Measurements from ENCODE around the gene TMEM151A.

Gene TMEM151A

DNA sequence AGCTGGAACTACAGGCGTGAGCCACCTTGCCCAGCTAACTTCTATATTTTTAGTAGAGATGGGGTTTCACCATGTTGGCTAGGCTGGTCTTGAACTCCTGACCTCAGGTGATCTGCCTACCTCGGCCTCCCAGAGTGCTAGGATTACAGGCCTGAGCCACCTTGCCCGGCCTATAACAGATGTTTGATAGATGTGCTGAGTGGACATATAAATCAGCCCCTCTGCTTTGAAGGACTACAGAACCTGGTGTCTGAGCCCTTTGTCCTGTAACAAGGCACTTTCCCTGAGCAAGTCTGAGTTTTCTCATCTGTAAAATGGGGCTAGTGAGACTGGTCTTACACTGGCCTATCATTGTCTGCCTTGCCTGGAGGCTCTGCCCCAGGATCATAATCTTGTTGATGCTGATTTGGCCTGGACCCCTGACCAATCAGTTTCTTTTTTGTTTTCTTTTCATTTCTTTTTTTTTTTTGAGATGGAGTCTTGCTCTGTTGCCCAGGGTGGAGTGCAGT lies 37.5 kb downstream of the TMEM151A start:
- no peaks in the 10 kb centered on the region for H3K27me3 ChIP-seq (ENCODE audit: insufficient read depth, low read length, poor library complexity, severe bottlenecking)
- no peak overlapping the region for H3K4me2 ChIP-seq (ENCODE audit: low read depth, low read length, poor library complexity, severe bottlenecking)
- TF ChIP-seq CTCF (conservative IDR thresholded peaks at IDR 0.05; ENCODE audit: low read length) = no peak
- TF ChIP-seq EZH2phosphoT487 (IDR thresholded peaks at IDR 0.05; ENCODE audit: borderline replicate concordance) = no peak
- H4K20me1 ChIP-seq (ENCODE audit: insufficient read depth, low read length, poor library complexity, severe bottlenecking) = no peaks in the 10 kb centered on the region
- no peaks in the 10 kb centered on the region for H3K79me2 ChIP-seq (ENCODE audit: insufficient read depth, low read length)
- H3K4me1 ChIP-seq (ENCODE audit: insufficient read depth, low read length, poor library complexity, severe bottlenecking) = peaks cover 31% of the 10 kb centered on the region
- H3K36me3 ChIP-seq (ENCODE audit: insufficient read depth, low read length) = no peaks in the 10 kb centered on the region
- no peaks in the 10 kb centered on the region for H3K9me3 ChIP-seq (ENCODE audit: insufficient read depth, low read depth, low read length)
- no peak overlapping the region for H3K4me3 ChIP-seq (ENCODE audit: low read length, poor library complexity, severe bottlenecking)
- no peaks in the 10 kb centered on the region for H3F3A ChIP-seq (ENCODE audit: low read depth)
- no peak overlapping the region for H2AFZ ChIP-seq (ENCODE audit: low read length)
- no peak overlapping the region for H3K9ac ChIP-seq (ENCODE audit: low read depth, low read length, poor library complexity, severe bottlenecking)
- H3K9me2 ChIP-seq (replicated peaks; ENCODE audit: low read depth, low read length) = no peaks in the 10 kb centered on the region

GRCh38 chr11:66330931-66331330 lies 39.2 kb downstream of the TMEM151A start:
- H3K4me3 ChIP-seq (ENCODE audit: low read length, poor library complexity, severe bottlenecking) = no peak overlapping the region
- no peak overlapping the region for H3K9ac ChIP-seq (ENCODE audit: low read depth, low read length, poor library complexity, severe bottlenecking)
- H3K4me1 ChIP-seq (ENCODE audit: insufficient read depth, low read length, poor library complexity, severe bottlenecking) = peaks cover 20% of the 10 kb centered on the region
- H3F3A ChIP-seq (ENCODE audit: low read depth) = no peaks in the 10 kb centered on the region
- no peak overlapping the region for H3K4me2 ChIP-seq (ENCODE audit: low read depth, low read length, poor library complexity, severe bottlenecking)
- H3K9me3 ChIP-seq (ENCODE audit: insufficient read depth, low read depth, low read length) = no peaks in the 10 kb centered on the region
- no peaks in the 10 kb centered on the region for H3K27me3 ChIP-seq (ENCODE audit: insufficient read depth, low read length, poor library complexity, severe bottlenecking)
- no peaks in the 10 kb centered on the region for H3K36me3 ChIP-seq (ENCODE audit: insufficient read depth, low read length)
- no peaks in the 10 kb centered on the region for H3K9me2 ChIP-seq (replicated peaks; ENCODE audit: low read depth, low read length)
- H4K20me1 ChIP-seq (ENCODE audit: insufficient read depth, low read length, poor library complexity, severe bottlenecking) = no peaks in the 10 kb centered on the region
- no peaks in the 10 kb centered on the region for H3K79me2 ChIP-seq (ENCODE audit: insufficient read depth, low read length)
- TF ChIP-seq EZH2phosphoT487 (IDR thresholded peaks at IDR 0.05; ENCODE audit: borderline replicate concordance) (no peak), CTCF (conservative IDR thresholded peaks at IDR 0.05; ENCODE audit: low read length) (no peak)
- H2AFZ ChIP-seq (ENCODE audit: low read length) = no peak overlapping the region

DNA sequence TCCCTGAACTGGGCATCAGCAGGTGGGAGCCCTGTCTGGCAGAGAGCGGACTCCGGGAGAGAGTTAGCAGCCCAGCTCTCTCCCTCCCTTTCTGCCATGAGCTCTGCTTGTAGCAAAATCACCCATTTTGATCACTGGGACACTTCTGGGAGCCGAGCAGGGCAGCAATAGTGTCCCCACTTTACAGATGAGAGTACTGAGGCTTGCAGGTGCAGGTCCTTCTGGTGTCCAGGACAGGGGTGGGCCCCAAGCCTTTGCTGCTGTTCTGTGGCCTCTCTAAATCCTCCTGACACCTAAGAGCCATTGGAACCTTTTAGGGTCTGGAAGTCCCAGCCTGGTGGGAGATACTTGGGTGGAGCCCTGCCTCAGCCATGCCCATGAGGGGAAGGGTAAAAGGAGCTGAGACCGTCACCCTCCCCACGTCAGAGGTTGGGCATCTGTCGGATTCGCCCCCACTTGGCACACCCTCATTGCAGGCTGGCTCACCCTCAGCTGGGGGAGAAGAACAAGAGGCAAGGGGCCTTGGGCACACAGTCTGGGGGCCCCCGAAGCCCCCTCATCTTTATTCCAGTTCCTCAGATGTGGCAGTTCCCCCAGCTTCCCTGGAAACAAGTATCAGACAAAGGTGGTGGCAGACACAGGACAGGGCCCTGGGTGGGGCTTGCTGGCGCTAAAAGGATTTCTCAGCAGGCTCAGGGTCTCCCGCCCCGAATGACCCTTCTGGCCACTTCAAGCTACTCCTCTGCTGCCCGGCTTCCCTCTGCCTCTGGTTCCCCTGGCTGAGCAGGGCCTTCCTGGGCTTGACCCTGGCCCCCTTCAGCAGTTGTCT lies 40.1 kb downstream of the TMEM151A start:
- no peak overlapping the region for H3K9ac ChIP-seq (ENCODE audit: low read depth, low read length, poor library complexity, severe bottlenecking)
- no peak overlapping the region for H3K4me2 ChIP-seq (ENCODE audit: low read depth, low read length, poor library complexity, severe bottlenecking)
- H3K79me2 ChIP-seq (ENCODE audit: insufficient read depth, low read length) = no peaks in the 10 kb centered on the region
- H3F3A ChIP-seq (ENCODE audit: low read depth) = no peaks in the 10 kb centered on the region
- peaks cover 19% of the 10 kb centered on the region for H3K4me1 ChIP-seq (ENCODE audit: insufficient read depth, low read length, poor library complexity, severe bottlenecking)
- peaks cover under 1% of the 10 kb centered on the region; the same call in 1 of the 2 replicates for H3K36me3 ChIP-seq (ENCODE audit: insufficient read depth, low read length)
- H3K9me2 ChIP-seq (replicated peaks; ENCODE audit: low read depth, low read length) = no peaks in the 10 kb centered on the region
- no peak overlapping the region for H3K4me3 ChIP-seq (ENCODE audit: low read length, poor library complexity, severe bottlenecking)
- H3K27me3 ChIP-seq (ENCODE audit: insufficient read depth, low read length, poor library complexity, severe bottlenecking) = no peaks in the 10 kb centered on the region
- no peak for TF ChIP-seq EZH2phosphoT487 (IDR thresholded peaks at IDR 0.05; ENCODE audit: borderline replicate concordance)
- no peaks in the 10 kb centered on the region for H4K20me1 ChIP-seq (ENCODE audit: insufficient read depth, low read length, poor library complexity, severe bottlenecking)
- no peak overlapping the region for H2AFZ ChIP-seq (ENCODE audit: low read length)
- no peaks in the 10 kb centered on the region for H3K9me3 ChIP-seq (ENCODE audit: insufficient read depth, low read depth, low read length)
